Measurements from ENCODE around the gene HCN3.
"Not testable (repeated sequence)": the region's sequence is repeated elsewhere in the genome, so short reads cannot be mapped to it uniquely, and the experiment has no call there.

Gene HCN3

DNA sequence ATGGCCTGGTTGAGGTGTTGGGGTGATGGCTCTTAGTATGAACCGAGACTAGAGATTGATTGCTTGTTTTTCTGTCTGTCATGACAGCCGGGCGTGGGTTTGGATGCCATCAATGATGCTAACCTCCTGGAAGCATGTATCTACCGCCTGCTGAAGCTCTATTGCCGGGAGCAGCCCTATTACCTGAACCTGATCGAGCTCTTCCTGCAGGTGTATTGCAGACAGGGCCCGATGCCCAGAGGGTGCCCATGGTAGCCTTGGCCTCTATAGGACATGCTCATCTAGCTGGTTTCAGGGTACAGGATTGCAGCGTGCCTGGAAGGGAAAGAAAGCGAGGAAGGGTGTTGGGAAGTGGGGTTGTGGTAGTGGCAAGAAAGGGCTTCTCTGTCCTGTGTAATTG, 40.8 kb downstream of the HCN3 start:
- FAIRE-seq: no peak

DNA sequence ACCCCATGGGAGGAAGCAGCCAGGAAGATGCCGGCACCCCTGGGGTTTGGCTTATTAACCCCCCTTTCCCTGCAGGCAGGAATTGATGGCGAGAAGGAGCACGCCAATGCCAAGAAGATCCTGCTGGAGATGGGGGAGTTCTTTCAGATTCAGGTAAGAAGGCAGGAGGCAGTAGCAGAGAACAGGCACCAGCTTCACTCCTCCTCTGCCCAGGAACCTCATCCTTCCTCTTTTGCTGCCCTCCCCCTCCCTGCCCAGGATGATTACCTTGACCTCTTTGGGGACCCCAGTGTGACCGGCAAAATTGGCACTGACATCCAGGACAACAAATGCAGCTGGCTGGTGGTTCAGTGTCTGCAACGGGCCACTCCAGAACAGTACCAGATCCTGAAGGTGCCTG, 42.3 kb downstream of the HCN3 start:
- FAIRE-seq: no peak

- no peak for FAIRE-seq
Observed at GRCh38 chr1:155320252-155320651, 43.0 kb downstream of the HCN3 start.

GRCh38 chr1:155320661-155321617, 43.7 kb downstream of the HCN3 start, which contains the start of gene RUSC1:
RUSC1 (plus strand) TSS chr1:155320894; CDS start chr1:155321774, 880 bp downstream.
- no peak for FAIRE-seq

- no peak for FAIRE-seq
Observed at GRCh38 chr1:155321639-155322503, 44.6 kb downstream of the HCN3 start.

DNA sequence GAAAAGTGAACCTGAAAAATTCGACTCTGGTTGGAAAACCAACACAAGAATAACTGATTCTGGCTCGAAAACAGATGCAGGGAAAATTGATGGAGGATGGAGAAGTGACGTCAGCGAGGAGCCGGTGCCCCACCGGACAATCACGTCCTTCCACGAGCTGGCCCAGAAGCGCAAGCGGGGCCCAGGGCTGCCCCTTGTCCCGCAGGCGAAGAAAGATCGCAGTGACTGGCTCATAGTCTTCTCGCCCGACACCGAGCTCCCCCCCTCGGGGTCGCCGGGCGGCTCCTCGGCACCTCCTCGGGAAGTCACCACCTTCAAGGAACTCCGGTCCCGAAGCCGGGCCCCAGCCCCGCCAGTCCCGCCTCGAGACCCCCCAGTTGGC, 45.3 kb downstream of the HCN3 start:
- no peak for FAIRE-seq

GRCh38 chr1:155322953-155323728, 45.9 kb downstream of the HCN3 start:
- no peak for FAIRE-seq

- FAIRE-seq: no peak
Observed at GRCh38 chr1:155323729-155324036, 46.4 kb downstream of the HCN3 start.

- no peak for FAIRE-seq
Observed at GRCh38 chr1:155324037-155324716, 46.9 kb downstream of the HCN3 start.

GRCh38 chr1:155324717-155325602, 47.7 kb downstream of the HCN3 start:
- no peak for FAIRE-seq

GRCh38 chr1:155325603-155325893, 48.3 kb downstream of the HCN3 start:
- FAIRE-seq: no peak

GRCh38 chr1:155326020-155326526, 48.8 kb downstream of the HCN3 start:
- FAIRE-seq: no peak

DNA sequence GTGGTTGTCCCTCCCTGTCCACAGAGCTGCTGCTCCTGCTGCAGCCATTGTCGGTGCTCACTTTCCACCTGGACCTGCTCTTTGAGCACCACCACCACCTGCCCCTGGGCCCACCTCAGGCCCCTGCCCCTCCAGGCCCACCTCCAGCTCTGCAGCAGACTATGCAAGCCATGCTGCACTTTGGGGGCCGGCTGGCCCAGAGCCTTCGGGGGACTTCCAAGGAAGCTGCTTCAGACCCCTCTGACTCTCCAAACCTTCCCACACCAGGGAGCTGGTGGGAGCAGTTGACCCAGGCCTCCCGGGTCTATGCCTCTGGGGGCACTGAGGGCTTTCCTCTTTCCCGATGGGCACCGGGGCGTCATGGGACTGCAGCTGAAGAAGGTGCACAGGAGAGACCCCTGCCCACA, 49.4 kb downstream of the HCN3 start:
- FAIRE-seq: no peak

GRCh38 chr1:155327981-155328380, 50.7 kb downstream of the HCN3 start:
- FAIRE-seq: no peak

DNA sequence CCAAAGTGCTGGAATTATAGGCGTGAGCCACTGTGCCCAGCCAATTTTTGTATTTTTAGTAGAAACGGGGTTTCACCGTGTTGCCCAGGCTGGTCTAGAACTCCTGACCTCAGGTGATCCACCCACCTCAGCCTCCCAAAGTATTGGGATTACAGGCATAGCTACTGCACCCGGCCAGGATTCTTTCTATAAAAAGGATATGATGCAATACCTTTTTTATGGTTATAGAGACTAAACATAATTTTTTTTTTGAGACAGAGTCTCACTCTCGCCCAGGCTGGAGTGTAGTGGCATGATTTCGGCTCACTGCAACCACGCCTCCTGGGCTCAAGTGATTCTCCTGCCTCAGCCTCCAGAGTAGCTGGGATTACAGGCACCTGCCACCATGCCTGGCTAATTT, 51.6 kb downstream of the HCN3 start:
- FAIRE-seq: not testable (repeated sequence)

- no peak for FAIRE-seq
Observed at GRCh38 chr1:155329980-155330598, 52.8 kb downstream of the HCN3 start.

DNA sequence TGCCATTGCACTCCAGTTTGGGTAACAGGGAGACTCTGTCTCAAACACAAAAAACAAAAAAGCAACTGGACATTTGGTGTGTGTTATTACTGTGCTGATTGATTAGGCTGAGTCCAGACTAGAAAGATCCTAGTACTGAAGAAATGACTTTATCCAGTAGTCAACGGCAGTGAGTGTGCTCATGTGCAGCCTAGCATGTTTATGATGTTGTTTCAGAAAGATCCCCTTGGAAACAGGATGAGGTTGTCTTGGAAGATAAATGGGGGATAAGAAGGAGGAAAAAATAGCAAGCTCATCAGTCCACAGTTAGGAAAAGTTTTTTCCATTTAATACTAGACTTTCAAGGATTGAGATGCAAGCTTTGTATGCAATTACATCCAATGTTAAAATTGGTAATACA, 57.7 kb downstream of the HCN3 start:
- no peak for FAIRE-seq
